Measurements from ENCODE around the gene TTC12.

DNA sequence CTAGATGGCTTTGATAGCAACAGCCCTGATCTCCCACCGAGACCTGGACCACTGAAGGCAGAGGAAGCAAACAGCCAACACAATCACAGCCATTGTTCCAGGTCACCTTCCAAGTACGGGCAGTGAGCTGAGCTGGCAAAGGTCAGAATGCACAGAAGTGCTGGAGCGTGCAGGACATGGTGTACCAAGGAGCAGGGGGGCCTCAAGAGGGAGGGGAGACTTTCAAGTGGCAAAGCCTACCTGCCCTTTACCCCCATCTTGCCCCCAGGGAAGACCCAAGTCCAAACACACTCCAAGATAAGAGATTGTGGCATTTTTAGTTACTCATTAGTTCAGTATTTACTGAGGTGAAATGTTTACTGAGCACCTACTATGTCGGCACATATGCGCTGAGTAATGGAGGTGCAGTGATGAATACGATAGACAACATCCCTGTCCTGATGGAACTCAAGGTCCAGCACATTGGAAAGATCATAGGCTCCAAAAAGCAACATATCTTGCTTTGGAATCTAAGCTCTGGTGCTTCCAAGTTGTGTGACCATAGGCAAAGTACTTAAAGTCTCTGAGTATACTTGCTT, 26.0 kb upstream of the TTC12 start:
- no peak for TF ChIP-seq MYC (IDR thresholded peaks at IDR 0.05; ENCODE audit: low read depth, low read length)
- TF ChIP-seq, protein P1, sequence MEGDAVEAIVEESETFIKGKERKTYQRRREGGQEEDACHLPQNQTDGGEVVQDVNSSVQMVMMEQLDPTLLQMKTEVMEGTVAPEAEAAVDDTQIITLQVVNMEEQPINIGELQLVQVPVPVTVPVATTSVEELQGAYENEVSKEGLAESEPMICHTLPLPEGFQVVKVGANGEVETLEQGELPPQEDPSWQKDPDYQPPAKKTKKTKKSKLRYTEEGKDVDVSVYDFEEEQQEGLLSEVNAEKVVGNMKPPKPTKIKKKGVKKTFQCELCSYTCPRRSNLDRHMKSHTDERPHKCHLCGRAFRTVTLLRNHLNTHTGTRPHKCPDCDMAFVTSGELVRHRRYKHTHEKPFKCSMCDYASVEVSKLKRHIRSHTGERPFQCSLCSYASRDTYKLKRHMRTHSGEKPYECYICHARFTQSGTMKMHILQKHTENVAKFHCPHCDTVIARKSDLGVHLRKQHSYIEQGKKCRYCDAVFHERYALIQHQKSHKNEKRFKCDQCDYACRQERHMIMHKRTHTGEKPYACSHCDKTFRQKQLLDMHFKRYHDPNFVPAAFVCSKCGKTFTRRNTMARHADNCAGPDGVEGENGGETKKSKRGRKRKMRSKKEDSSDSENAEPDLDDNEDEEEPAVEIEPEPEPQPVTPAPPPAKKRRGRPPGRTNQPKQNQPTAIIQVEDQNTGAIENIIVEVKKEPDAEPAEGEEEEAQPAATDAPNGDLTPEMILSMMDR (IDR thresholded peaks at IDR 0.05; ENCODE audit: low read depth, low read length): no peak
- no peak for TF ChIP-seq POLR2A (IDR thresholded peaks at IDR 0.05; ENCODE audit: extremely low read depth, insufficient read length)
- TF ChIP-seq, protein P2, sequence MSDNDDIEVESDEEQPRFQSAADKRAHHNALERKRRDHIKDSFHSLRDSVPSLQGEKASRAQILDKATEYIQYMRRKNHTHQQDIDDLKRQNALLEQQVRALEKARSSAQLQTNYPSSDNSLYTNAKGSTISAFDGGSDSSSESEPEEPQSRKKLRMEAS (IDR thresholded peaks at IDR 0.05; ENCODE audit: low read depth, low read length): no peak
